Stromal cell of bone marrow (primary cell): ENCODE data around the gene PITPNM1.

Experiments used
- DNase-seq: peaks from one replicate; pipeline ENCODE4 v3.0.0-alpha.2; 2012; ENCODE audit warnings: low read depth

Gene PITPNM1

GRCh38 chr11:67503119-67504004, 1.8 kb downstream of the PITPNM1 start:
- no peak for DNase-seq

- DNase-seq = no peak
Measured at GRCh38 chr11:67502328-67502979, 2.7 kb downstream of the PITPNM1 start.

- no peak for DNase-seq
Measured at GRCh38 chr11:67501854-67502253, 3.3 kb downstream of the PITPNM1 start.

- DNase-seq = no peak
Measured at GRCh38 chr11:67500831-67501715, 4.1 kb downstream of the PITPNM1 start.

- DNase-seq = no peak
Measured at GRCh38 chr11:67500484-67500821, 4.7 kb downstream of the PITPNM1 start.

GRCh38 chr11:67499808-67500483, 5.2 kb downstream of the PITPNM1 start:
- DNase-seq = no peak

- no peak for DNase-seq
Measured at GRCh38 chr11:67498544-67498972, 6.6 kb downstream of the PITPNM1 start.

- DNase-seq = no peak
Measured at GRCh38 chr11:67497656-67498291, 7.4 kb downstream of the PITPNM1 start.

GRCh38 chr11:67496113-67496512, 9.1 kb downstream of the PITPNM1 start:
- DNase-seq = no peak

- DNase-seq = no peak
Measured at GRCh38 chr11:67495234-67496005, 9.7 kb downstream of the PITPNM1 start.

- DNase-seq = no peak
Measured at GRCh38 chr11:67494371-67495233, 10.6 kb downstream of the PITPNM1 start.

- no peak for DNase-seq
Measured at GRCh38 chr11:67493548-67494370, 11.4 kb downstream of the PITPNM1 start.

GRCh38 chr11:67492801-67493547, 12.2 kb downstream of the PITPNM1 start:
- no peak for DNase-seq

- DNase-seq = no peak
Measured at GRCh38 chr11:67492069-67492727, 13.0 kb downstream of the PITPNM1 start.

- no peak for DNase-seq
Measured at GRCh38 chr11:67491276-67492068, 13.7 kb downstream of the PITPNM1 start.

GRCh38 chr11:67490727-67491065, 14.5 kb downstream of the PITPNM1 start:
- no peak for DNase-seq
